ENCODE measurements around the gene ERN1.

GRCh38 chr17:64096037-64096436 is 33.9 kb downstream of the ERN1 start:
- TF ChIP-seq, protein P1, sequence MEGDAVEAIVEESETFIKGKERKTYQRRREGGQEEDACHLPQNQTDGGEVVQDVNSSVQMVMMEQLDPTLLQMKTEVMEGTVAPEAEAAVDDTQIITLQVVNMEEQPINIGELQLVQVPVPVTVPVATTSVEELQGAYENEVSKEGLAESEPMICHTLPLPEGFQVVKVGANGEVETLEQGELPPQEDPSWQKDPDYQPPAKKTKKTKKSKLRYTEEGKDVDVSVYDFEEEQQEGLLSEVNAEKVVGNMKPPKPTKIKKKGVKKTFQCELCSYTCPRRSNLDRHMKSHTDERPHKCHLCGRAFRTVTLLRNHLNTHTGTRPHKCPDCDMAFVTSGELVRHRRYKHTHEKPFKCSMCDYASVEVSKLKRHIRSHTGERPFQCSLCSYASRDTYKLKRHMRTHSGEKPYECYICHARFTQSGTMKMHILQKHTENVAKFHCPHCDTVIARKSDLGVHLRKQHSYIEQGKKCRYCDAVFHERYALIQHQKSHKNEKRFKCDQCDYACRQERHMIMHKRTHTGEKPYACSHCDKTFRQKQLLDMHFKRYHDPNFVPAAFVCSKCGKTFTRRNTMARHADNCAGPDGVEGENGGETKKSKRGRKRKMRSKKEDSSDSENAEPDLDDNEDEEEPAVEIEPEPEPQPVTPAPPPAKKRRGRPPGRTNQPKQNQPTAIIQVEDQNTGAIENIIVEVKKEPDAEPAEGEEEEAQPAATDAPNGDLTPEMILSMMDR (conservative IDR thresholded peaks at IDR 0.05; ENCODE audit: low read depth, low read length) = no peak
- TF ChIP-seq EZH2 (IDR thresholded peaks at IDR 0.05; ENCODE audit: low read length, unreplicated experiment) = no peak

Measured in PC-3 (cell line).